22Rv1 (cell line): Measurements from ENCODE around the gene HMOX1.

Experiments used
- CTCF ChIP-seq: fragments of 450-650 bp; IDR thresholded peaks from 2 replicates; pipeline ENCODE4 v1.5.1; 2017; ENCODE audit warnings: mild to moderate bottlenecking
- ZFX ChIP-seq: fragments of 450-650 bp; IDR thresholded peaks from 2 replicates; pipeline ENCODE4 v1.6.1; 2017; ENCODE audit warnings: antibody characterized with exemption, borderline replicate concordance

DNA sequence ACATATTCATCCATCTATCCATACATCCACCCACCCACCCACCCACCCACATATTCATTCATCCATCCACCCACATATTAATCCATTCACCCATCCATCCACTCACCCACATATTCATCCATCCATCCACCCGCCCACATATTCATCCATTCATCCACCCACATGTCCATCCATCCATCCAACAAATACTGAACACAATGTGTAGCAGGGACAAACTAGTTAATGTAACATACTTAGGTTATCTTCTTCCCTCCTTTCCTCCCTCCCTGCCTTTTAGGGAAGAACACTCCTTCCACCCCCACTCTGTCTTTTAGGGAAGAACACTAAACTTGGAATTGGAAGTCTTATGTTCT is 58.4 kb downstream of the HMOX1 start:
- TF ChIP-seq CTCF (no peak), ZFX (no peak)
